ENCODE results near the gene GPR141.
"Not testable (repeated sequence)": the region's sequence is repeated elsewhere in the genome, so short reads cannot be mapped to it uniquely, and the experiment has no call there.

GPR141 gene

GRCh38 chr7:37701769-37702168 is 18.2 kb downstream of the GPR141 start:
- DNase-seq (ENCODE audit: low read depth in 2 of 2) = no peak
- no peak overlapping the region for H3K4me3 ChIP-seq (replicated peaks in 1 of 2; ENCODE audit: low read depth in 2 of 2, low read length in 2 of 2)
- TF ChIP-seq, protein P1, sequence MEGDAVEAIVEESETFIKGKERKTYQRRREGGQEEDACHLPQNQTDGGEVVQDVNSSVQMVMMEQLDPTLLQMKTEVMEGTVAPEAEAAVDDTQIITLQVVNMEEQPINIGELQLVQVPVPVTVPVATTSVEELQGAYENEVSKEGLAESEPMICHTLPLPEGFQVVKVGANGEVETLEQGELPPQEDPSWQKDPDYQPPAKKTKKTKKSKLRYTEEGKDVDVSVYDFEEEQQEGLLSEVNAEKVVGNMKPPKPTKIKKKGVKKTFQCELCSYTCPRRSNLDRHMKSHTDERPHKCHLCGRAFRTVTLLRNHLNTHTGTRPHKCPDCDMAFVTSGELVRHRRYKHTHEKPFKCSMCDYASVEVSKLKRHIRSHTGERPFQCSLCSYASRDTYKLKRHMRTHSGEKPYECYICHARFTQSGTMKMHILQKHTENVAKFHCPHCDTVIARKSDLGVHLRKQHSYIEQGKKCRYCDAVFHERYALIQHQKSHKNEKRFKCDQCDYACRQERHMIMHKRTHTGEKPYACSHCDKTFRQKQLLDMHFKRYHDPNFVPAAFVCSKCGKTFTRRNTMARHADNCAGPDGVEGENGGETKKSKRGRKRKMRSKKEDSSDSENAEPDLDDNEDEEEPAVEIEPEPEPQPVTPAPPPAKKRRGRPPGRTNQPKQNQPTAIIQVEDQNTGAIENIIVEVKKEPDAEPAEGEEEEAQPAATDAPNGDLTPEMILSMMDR (IDR thresholded peaks at IDR 0.05; ENCODE audit: low read depth, low read length) = no peak

DNA sequence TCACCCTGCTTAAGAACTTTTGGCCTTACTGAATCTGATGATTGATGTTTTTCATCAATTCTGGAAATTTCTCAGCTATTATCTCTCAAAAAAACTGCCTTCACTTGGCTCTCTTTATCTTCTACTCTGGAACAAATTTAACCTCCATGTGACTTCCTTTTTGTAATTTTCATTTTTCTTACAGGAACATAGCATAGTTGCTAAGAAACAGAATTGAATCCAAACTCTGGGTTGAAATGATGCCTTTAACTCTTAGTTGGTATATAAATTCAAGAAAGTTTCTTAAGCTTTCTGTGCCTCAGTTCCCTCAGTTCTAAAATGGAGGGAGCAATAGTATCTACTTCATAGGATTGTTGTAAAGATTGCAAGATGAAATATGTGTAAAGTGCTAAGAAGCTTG is 19.8 kb downstream of the GPR141 start:
- TF ChIP-seq, protein P1 (IDR thresholded peaks at IDR 0.05; ENCODE audit: low read depth, low read length) = no peak
- H3K4me3 ChIP-seq (replicated peaks in 1 of 2; ENCODE audit: low read depth in 2 of 2, low read length in 2 of 2) = no peak overlapping the region
- no peak for DNase-seq (ENCODE audit: low read depth in 2 of 2)

DNA sequence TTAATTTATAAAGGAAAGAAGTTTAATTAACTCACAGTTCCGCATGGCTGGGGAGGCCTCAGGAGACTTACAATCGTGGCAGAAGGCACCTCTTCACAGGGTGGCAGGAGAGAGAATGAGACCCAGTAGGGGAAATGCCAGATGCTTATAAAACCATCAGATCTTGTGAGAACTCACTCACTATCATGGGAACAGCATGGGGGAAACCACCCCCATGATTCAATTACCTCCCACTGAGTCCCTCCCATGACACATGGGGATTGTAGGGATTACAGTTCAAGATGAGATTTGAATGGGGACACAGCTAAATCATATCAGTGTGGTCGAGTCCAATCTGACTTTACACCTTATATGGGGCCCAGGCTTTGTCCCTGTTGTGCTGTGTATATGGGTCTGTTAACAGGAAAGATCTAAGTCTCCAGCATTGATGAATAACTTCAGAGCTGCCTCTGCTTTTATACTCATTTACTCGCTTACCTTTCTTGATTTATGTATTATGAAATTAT is 20.8 kb downstream of the GPR141 start:
- DNase-seq (ENCODE audit: low read depth in 2 of 2); H3K4me3 ChIP-seq (replicated peaks in 1 of 2; ENCODE audit: low read depth in 2 of 2, low read length in 2 of 2): not testable (repeated sequence)

DNA sequence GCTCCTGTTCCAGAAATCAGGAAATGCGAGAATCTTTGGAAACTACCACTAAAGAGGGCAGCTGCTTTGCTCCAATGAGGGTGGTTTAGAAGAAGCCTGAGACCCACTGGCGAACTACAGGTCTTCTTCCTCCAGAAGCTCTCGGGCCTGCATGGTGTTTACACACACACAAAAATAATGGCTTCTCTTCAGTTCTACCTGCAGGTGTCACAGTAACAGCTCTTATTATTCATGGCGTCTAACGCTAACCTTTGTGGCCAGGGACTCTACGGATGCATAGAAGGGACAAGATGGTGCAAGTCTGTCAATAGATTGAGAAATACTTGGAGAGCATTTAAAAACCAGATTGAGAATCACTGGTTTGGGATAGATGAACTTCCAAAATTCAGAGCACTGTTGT is 22.4 kb downstream of the GPR141 start:
- TF ChIP-seq, protein P1 (IDR thresholded peaks at IDR 0.05; ENCODE audit: low read depth, low read length) = no peak

DNA sequence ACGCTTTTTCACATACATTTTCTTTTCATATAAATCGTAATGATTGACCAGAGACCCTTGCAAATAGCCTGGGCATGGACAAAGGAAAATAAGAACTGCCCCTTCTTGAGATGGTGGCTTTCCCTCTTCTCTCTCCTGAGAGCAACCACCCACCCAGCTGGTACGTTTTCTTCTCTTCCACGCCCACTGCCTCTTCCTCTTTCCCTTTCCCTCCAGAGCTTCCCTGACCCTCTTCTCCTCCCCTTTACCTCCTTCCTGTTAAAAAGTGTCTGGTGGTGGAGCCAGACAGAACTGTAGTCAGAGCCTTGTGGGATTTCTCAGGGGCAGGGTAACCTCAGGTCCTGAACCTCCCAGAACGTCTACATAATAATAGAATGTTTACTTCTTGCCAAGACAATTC is 23.2 kb downstream of the GPR141 start:
- DNase-seq (ENCODE audit: low read depth in 2 of 2) = no peak
- TF ChIP-seq, protein P1 (IDR thresholded peaks at IDR 0.05; ENCODE audit: low read depth, low read length) = no peak
- no peak overlapping the region for H3K4me3 ChIP-seq (replicated peaks in 1 of 2; ENCODE audit: low read depth in 2 of 2, low read length in 2 of 2)

More for the DNA sequence above, 22.4 kb downstream of the GPR141 start:
- no peak overlapping the region for H3K4me3 ChIP-seq (replicated peaks in 1 of 2; ENCODE audit: low read depth in 2 of 2, low read length in 2 of 2)
- DNase-seq (ENCODE audit: low read depth in 2 of 2) = no peak

GRCh38 chr7:37707754-37708485 is 24.4 kb downstream of the GPR141 start:
- DNase-seq (ENCODE audit: low read depth in 2 of 2) = no peak
- TF ChIP-seq, protein P1 (IDR thresholded peaks at IDR 0.05; ENCODE audit: low read depth, low read length) = no peak
- H3K4me3 ChIP-seq (replicated peaks in 1 of 2; ENCODE audit: low read depth in 2 of 2, low read length in 2 of 2) = no peak overlapping the region

DNA sequence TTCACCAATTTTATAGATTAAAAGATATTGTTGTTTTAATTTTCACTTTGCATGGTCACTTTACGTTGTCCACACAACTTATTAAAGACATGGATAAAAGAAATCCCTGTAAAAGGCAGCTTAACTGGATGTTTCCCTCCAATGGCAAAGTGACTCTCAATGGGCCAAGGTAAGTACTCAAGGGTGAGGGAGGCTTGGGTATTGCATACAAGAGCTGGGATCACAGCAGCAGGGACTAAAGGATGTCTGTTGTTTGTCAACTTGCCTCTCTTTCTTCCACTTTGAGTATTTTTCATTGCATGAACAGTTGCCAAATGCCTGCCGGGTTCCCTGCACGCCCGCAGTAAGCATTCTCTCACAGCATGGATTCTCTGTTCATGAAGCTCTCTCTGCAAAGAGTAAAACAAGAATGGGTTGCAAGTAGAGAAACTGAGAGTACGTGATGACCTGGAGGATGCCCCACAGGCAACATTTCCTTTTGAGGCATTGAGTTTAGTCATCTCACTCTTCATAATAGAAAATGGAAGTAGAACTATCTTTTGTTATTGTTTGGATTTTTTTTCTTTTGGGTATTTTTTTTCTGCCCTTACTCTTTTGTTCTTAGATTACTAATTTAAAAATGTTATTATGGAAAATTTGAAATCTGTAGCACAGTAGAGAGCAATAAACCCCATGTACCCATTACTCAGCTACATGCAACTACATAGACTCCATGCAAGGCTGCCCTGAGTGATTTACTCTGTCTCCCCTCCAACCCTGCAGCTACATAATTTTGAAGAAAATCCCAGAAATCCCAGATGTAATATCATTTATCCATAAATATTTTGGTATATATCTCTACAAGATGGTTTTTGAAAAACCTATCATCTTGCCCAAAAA is 26.3 kb downstream of the GPR141 start:
- no peak for DNase-seq (ENCODE audit: low read depth in 2 of 2)
- H3K4me3 ChIP-seq (replicated peaks in 1 of 2; ENCODE audit: low read depth in 2 of 2, low read length in 2 of 2) = no peak overlapping the region
- TF ChIP-seq, protein P1 (IDR thresholded peaks at IDR 0.05; ENCODE audit: low read depth, low read length) = no peak
